Upper lobe of left lung (tissue), 4 donors: ENCODE measurements around the gene MROH7.

ENCODE experiments used
- EP300 ChIP-seq, 4 donors: sonication (generic); formaldehyde crosslinking; IDR thresholded peaks; one replicate each; pipeline ENCODE4 v1.5.1; 2017; ENCODE audit warnings: antibody characterized with exemption in 4 of 4, control low read depth in 2 of 4
- POLR2A ChIP-seq, 4 donors: fragments of 450-650 bp; IDR thresholded peaks; one replicate each; pipeline ENCODE4 v1.5.1; 2016 to 2017; ENCODE audit warnings: antibody characterized with exemption in 4 of 4, mild to moderate bottlenecking in 2 of 4
- POLR2AphosphoS5 ChIP-seq, 2 donors: sonication (generic); formaldehyde crosslinking; IDR thresholded peaks; one replicate each; pipeline ENCODE4 v1.5.1; 2017; ENCODE audit warnings: antibody characterized with exemption in 2 of 2

DNA sequence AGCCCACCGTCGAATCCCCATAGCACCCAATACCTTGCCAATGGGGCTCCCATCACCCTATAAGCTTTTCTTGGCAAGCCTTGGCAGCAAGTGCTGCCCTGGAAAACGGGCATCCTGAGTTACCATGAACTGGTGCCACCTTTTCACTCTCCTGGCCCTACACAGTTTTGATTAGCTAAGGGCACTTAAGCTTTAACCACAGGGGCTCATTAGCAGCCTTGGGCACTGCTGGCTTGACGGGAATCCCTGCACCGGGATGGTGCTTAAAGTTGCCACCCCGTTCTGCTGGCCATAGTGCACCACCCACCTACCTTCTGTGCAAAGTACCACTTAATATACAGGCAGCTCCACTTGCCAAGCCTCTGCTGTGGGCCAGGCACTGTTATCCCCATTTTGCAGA, 109.0 kb downstream of the MROH7 start:
- TF ChIP-seq POLR2A (IDR thresholded peaks at IDR 0.05) (no peak), POLR2AphosphoS5 (IDR thresholded peaks at IDR 0.05) (no peak), EP300 (IDR thresholded peaks at IDR 0.05) (no peak)
